Natural killer cell (primary cell): ENCODE data around the gene NTM. TPM values are rescaled to one million over a fixed set of nuclear protein-coding genes. Genes with fewer than 3 reads are reported as not detected.

Source experiments
- ATAC-seq, 3 donors: fragments of 150-1000 bp in 2 of 3; fragments of 200-7000 bp in 1 of 3; cut with Tn5 transposase; 1 replicate in 1 of 3; 2 replicates in 2 of 3; pipeline ENCODE4 v1.10.0; 2021; ENCODE audit warnings: mild to moderate bottlenecking in 2 of 3, moderate library complexity in 2 of 3
- DNase-seq, 2 donors: peaks; one replicate each; pipeline versions ENCODE4 v3.0.0 to v3.0.0-alpha.2; 2013 to 2021; ENCODE audit warnings: mixed read lengths in 1 of 2
- H3K27ac ChIP-seq: one replicate; pipeline ENCODE4 v1.5.1; 2013; ENCODE audit warnings: mild to moderate bottlenecking, low read length
- H3K27me3 ChIP-seq: one replicate; pipeline ENCODE4 v1.6.1; 2013; ENCODE audit warnings: low read length; ENCODE audit not compliant: control insufficient read depth, insufficient read depth
- H3K36me3 ChIP-seq: one replicate; pipeline ENCODE4 v1.6.1; 2013; ENCODE audit warnings: low read length; ENCODE audit not compliant: control insufficient read depth, insufficient read depth
- H3K4me1 ChIP-seq: one replicate; pipeline ENCODE4 v1.6.1; 2013; ENCODE audit warnings: low read length; ENCODE audit not compliant: control insufficient read depth, insufficient read depth
- H3K4me3 ChIP-seq: one replicate; pipeline ENCODE4 v1.5.1; 2013; ENCODE audit warnings: low read length
- H3K9me3 ChIP-seq: one replicate; pipeline ENCODE4 v1.6.1; 2013; ENCODE audit warnings: low read length; ENCODE audit not compliant: control insufficient read depth, insufficient read depth
- H3K27ac Mint-ChIP-seq, 2 donors: one replicate each; pipeline ENCODE4 v1.8.0; 2022; ENCODE audit warnings: mild to moderate bottlenecking in 2 of 2, mixed read lengths in 2 of 2, moderate library complexity in 1 of 2
- H3K27me3 Mint-ChIP-seq, 2 donors: one replicate each; pipeline ENCODE4 v1.8.0; 2022; ENCODE audit warnings: low read depth in 2 of 2, mixed read lengths in 2 of 2
- H3K36me3 Mint-ChIP-seq: one replicate; pipeline ENCODE4 v1.8.0; 2022; ENCODE audit warnings: mixed read lengths
- H3K4me1 Mint-ChIP-seq, 2 donors: one replicate each; pipeline ENCODE4 v1.8.0; 2022; ENCODE audit warnings: mixed read lengths in 2 of 2
- H3K4me3 Mint-ChIP-seq: one replicate; pipeline ENCODE4 v1.8.0; 2022; ENCODE audit warnings: mild to moderate bottlenecking, moderate library complexity, mixed read lengths
- H3K9me3 Mint-ChIP-seq, 2 donors: one replicate each; pipeline ENCODE4 v1.8.0; 2022; ENCODE audit warnings: mixed read lengths in 2 of 2
- WGBS: methylation state at CpG from one replicate; pipeline ENCODE4 v1.1.7; 2013; ENCODE audit warnings: missing lambda C conversion rate; ENCODE audit not compliant: insufficient coverage; 5-methylcytosine and 5-hydroxymethylcytosine counted together
- intact Hi-C: fragments of 100-400 bp; cut with micrococcal nuclease; formaldehyde crosslinking; loops from one replicate; pipeline ENCODE4 v1.14.2; 2022
- total RNA-seq, 4 donors: library from RNA; stranded (reverse); fragments of 120-200 nt in 1 of 4; gene quantifications; one replicate each; pipeline versions ENCODE4 v1.2.3 to v1.2.4, GENCODE V29; 2013 to 2022
- TF ChIP-seq, protein P1 (sequence below): fragments of 200-600 bp; IDR thresholded peaks from one replicate; pipeline ENCODE4 v1.8.0; 2022; ENCODE audit warnings: antibody characterized with exemption

The NTM gene
- total RNA-seq, 3 donors from 2014 or later (not counting 1 experiment from before 2014, with no cell fraction given): not detected

DNA sequence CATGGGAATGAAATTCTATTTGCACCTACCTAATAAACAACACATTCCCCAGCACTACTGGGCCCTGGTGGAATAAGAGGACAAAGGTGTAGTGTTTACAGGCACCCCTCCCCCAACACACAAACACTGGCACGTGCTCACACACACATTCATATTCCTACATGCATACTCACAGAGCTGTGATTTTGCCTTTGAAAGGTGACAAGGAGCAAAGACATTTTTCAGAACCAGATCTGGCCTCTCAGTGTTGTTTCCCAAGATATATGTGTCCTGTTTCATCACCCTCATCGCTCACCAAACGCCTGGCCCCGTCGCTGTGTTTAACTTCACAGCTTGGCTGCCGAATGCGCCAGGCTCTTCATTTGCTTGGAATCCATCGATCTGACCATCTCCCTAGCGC lies 292.6 kb downstream of the NTM start:
- no peaks in the 10 kb centered on the region for H3K9me3 Mint-ChIP-seq
- no peak for ATAC-seq
- H3K4me3 Mint-ChIP-seq: no peak overlapping the region
- 90% methylated on average over 9 of the region's 9 CpGs for WGBS
- Histone ChIP-seq H3K9me3 (no peaks in the 10 kb centered on the region), H3K4me1 (peaks cover 4% of the 10 kb centered on the region), H3K27me3 (no peaks in the 10 kb centered on the region), H3K27ac (no peak overlapping the region), H3K4me3 (no peak overlapping the region), H3K36me3 (no peaks in the 10 kb centered on the region)
- no peak for DNase-seq
- H3K4me1 Mint-ChIP-seq: no peaks in the 10 kb centered on the region
- no peaks in the 10 kb centered on the region for H3K36me3 Mint-ChIP-seq
- H3K27ac Mint-ChIP-seq: no peak overlapping the region
- TF ChIP-seq, protein P1, sequence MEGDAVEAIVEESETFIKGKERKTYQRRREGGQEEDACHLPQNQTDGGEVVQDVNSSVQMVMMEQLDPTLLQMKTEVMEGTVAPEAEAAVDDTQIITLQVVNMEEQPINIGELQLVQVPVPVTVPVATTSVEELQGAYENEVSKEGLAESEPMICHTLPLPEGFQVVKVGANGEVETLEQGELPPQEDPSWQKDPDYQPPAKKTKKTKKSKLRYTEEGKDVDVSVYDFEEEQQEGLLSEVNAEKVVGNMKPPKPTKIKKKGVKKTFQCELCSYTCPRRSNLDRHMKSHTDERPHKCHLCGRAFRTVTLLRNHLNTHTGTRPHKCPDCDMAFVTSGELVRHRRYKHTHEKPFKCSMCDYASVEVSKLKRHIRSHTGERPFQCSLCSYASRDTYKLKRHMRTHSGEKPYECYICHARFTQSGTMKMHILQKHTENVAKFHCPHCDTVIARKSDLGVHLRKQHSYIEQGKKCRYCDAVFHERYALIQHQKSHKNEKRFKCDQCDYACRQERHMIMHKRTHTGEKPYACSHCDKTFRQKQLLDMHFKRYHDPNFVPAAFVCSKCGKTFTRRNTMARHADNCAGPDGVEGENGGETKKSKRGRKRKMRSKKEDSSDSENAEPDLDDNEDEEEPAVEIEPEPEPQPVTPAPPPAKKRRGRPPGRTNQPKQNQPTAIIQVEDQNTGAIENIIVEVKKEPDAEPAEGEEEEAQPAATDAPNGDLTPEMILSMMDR: no peak
- peaks cover 11 to 12% of the 10 kb centered on the region in 2 donors for H3K27me3 Mint-ChIP-seq
- intact Hi-C loops: no loop called here

GRCh38 chr11:131663405-131664200 lies 293.2 kb downstream of the NTM start:
- H3K27ac Mint-ChIP-seq: no peak overlapping the region
- WGBS: 87% methylated on average over 10 of the region's 10 CpGs
- no peak for DNase-seq
- Histone ChIP-seq H3K27ac (no peak overlapping the region), H3K27me3 (no peaks in the 10 kb centered on the region), H3K36me3 (no peaks in the 10 kb centered on the region), H3K4me3 (no peak overlapping the region), H3K4me1 (peaks cover 4% of the 10 kb centered on the region), H3K9me3 (no peaks in the 10 kb centered on the region)
- H3K9me3 Mint-ChIP-seq: no peaks in the 10 kb centered on the region
- H3K36me3 Mint-ChIP-seq: no peaks in the 10 kb centered on the region
- TF ChIP-seq, protein P1: no peak
- intact Hi-C loops: no loop called here
- no peak overlapping the region for H3K4me3 Mint-ChIP-seq
- no peak for ATAC-seq
- peaks cover 4% of the 10 kb centered on the region in 2 donors for H3K4me1 Mint-ChIP-seq
- H3K27me3 Mint-ChIP-seq: peaks cover 11 to 12% of the 10 kb centered on the region in 2 donors

- peaks cover 8 to 12% of the 10 kb centered on the region in 2 donors for H3K27me3 Mint-ChIP-seq
- TF ChIP-seq, protein P1: no peak
- ATAC-seq (no peak), DNase-seq (no peak)
- 45% methylated on average over 1 of the region's 6 CpGs for WGBS
- H3K4me3 ChIP-seq: no peak overlapping the region
- H3K4me3 Mint-ChIP-seq: no peak overlapping the region
- H3K9me3 ChIP-seq: no peaks in the 10 kb centered on the region
- no peaks in the 10 kb centered on the region for H3K9me3 Mint-ChIP-seq
- no peaks in the 10 kb centered on the region for H3K36me3 ChIP-seq
- intact Hi-C loops: no loop called here
- no peak overlapping the region for H3K27ac Mint-ChIP-seq
- H3K4me1 Mint-ChIP-seq: peaks cover 8 to 9% of the 10 kb centered on the region in 2 donors
- H3K36me3 Mint-ChIP-seq: no peaks in the 10 kb centered on the region
- H3K27me3 ChIP-seq: no peaks in the 10 kb centered on the region
- no peak overlapping the region for H3K27ac ChIP-seq
- peaks cover under 1% of the 10 kb centered on the region for H3K4me1 ChIP-seq
Measured at GRCh38 chr11:131664293-131664692, 293.9 kb downstream of the NTM start.
